Mammary microvascular endothelial cell (primary cell): ENCODE results near the gene CCDC77. TPM values are rescaled to one million over a fixed set of nuclear protein-coding genes. Genes with fewer than 3 reads are reported as not detected.

ENCODE experiments used
- total RNA-seq: library from RNA; depleted of rRNA; stranded (reverse); fragments of >200 nt; gene quantifications from 2 replicates; pipeline ENCODE4 v1.2.3, GENCODE V29; 2015

Gene CCDC77
- total RNA-seq, result 6.1 and 8.9 TPM in 2 replicates

GRCh38 chr12:401235-402028 lies at the start of gene CCDC77:
Gene CCDC77, plus strand, starts transcription at chr12:401644. Its CDS starts 7,740 bp downstream, at chr12:409384.

DNA sequence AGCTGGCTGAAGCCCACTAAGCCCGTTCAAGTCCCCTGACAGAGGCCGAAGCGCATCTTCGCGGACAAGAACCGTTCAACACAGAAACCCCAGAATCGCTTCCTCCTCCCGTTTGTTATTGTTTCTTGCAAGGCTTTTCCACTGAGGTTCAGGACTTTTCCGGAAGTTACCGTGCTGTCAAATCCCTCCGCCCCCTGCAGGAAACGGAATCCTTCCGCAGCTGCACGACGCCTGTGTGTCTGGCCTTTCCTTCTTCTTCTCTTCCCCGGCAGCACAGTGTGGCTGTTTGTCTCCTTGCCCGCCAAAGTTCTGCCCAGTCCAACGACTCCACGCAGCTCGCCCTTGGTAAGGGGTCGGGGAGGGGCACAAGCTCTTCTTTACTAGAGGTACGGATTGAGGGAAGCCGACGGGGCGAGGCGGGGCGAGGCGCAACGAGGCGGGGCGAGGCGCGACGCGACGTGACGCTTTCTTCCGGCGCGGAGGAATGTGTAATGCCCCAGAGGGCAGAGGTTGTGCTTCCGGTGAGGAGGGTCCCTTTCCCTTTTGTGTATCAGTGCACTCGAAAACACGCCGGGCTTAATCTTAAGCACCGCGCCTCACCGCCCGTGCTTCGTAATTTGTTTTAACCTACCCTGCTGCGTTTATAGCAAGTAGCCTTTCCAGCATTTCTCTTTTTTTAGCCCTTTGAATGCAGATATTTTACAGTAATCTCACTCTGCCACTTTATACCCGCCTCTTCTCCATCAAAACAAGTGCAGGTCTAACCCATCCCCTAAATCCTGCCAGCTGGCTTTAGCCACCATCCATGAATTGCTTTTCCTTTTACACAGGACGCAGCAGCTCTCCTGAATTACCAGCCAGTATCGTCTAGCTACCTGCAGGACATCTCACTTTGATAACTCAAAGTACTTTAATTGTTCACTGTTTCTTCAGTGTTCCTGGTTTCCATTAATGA lies 12.0 kb upstream of the CCDC77 start, which contains the start of gene KDM5A:
Gene KDM5A, minus strand, starts transcription at position 179 of the 955 bp plus-strand sequence. CDS start 229 bp downstream, outside the sequence.

GRCh38 chr12:459430-460258 lies 58.2 kb downstream of the CCDC77 start, which contains the start of gene B4GALNT3:
Gene B4GALNT3, plus strand, starts transcription at chr12:459939. Its CDS starts 438 bp downstream, at chr12:460377.

Other genes starting within 250 kb of the CCDC77 start
- not detected in 2 replicates for gene SLC6A12, start 187.5 kb upstream of the CCDC77 start, total RNA-seq
- gene SLC6A13, start 138.8 kb upstream of the CCDC77 start, total RNA-seq, result not detected in 2 replicates
- gene KDM5A, start 12.3 kb upstream of the CCDC77 start, total RNA-seq, result 42.3 and 49.0 TPM in 2 replicates
- gene B4GALNT3, start 58.3 kb downstream of the CCDC77 start, total RNA-seq, result 0.13 TPM in 1 of 2 replicates, not detected in the other